Kidney glomerular epithelial cell (primary cell): ENCODE measurements around the gene STK24.

Experiments used
- DNase-seq: peaks from one replicate; lab custom pipeline; 2025; lab: John Stamatoyannopoulos, UW

Gene STK24

GRCh38 chr13:98532254-98532653 is 44.7 kb downstream of the STK24 start:
- no peak for DNase-seq

GRCh38 chr13:98530217-98530616 is 46.7 kb downstream of the STK24 start:
- no peak for DNase-seq

- DNase-seq: no peak
Measured at GRCh38 chr13:98529171-98529570, 47.7 kb downstream of the STK24 start.

GRCh38 chr13:98528663-98529064 is 48.2 kb downstream of the STK24 start:
- no peak for DNase-seq

- DNase-seq: no peak
Measured at GRCh38 chr13:98527526-98527925, 49.4 kb downstream of the STK24 start.

GRCh38 chr13:98526182-98526512 is 50.8 kb downstream of the STK24 start:
- DNase-seq: no peak

GRCh38 chr13:98525456-98526181 is 51.3 kb downstream of the STK24 start:
- DNase-seq: no peak

- no peak for DNase-seq
Measured at GRCh38 chr13:98524793-98525192, 52.1 kb downstream of the STK24 start.

GRCh38 chr13:98524391-98524790 is 52.5 kb downstream of the STK24 start:
- DNase-seq: no peak

- DNase-seq: no peak
Measured at GRCh38 chr13:98523455-98524102, 53.3 kb downstream of the STK24 start.

- DNase-seq: no peak
Measured at GRCh38 chr13:98522371-98522770, 54.5 kb downstream of the STK24 start.

- no peak for DNase-seq
Measured at GRCh38 chr13:98521461-98522247, 55.3 kb downstream of the STK24 start.

- DNase-seq: no peak
Measured at GRCh38 chr13:98520674-98521449, 56.0 kb downstream of the STK24 start.

- no peak for DNase-seq
Measured at GRCh38 chr13:98519976-98520375, 56.9 kb downstream of the STK24 start.

GRCh38 chr13:98517576-98518310 is 59.2 kb downstream of the STK24 start:
- DNase-seq: no peak

GRCh38 chr13:98515818-98516465 is 61.0 kb downstream of the STK24 start:
- peak; percentile 21 for DNase-seq

GRCh38 chr13:98514288-98514687 is 62.6 kb downstream of the STK24 start:
- DNase-seq: no peak

GRCh38 chr13:98513837-98514236 is 63.1 kb downstream of the STK24 start:
- DNase-seq: no peak

- DNase-seq: no peak
Measured at GRCh38 chr13:98512774-98513665, 63.9 kb downstream of the STK24 start.

- no peak for DNase-seq
Measured at GRCh38 chr13:98511435-98511834, 65.5 kb downstream of the STK24 start.
